ENCODE results near the gene AUTS2. TPM values are rescaled to one million over a fixed set of nuclear protein-coding genes. Genes with fewer than 3 reads are reported as not detected.
A peak's percentile ranks its signal among the peaks of the same experiment; 100 is the strongest.

Gene AUTS2
- total RNA-seq, 1 experiment from 2014 or later: 50.0 TPM

DNA sequence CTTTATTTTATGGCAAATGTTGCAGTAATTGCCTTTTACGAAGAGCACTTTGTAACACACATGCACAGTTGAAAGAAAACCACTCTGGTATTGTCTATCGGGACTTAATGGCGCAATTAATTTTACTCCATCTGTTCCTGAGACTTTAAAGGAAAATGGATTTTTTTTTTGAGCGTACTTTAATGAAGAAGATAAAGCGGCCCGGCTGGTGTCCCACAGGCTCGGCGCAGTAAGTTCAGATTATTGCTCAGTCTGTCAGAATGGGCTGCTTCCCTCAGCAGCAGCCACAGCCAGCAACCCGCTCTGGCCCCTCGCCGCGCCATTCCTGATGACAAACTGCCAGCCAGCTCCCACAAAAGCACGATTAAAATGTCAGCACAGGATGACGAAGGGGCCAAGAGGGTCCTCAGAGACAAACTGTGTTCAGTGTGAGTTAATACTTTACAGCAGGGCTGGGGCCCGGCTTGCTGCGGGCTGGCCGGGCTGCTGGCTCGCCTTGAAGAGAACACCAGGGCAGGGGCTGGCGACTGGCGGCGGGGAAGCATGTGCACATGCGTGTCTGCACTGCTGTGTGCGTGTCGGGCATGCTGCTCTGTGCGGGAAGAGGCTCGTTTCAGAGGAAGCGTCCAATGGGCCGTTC, 1032.7 kb downstream of the AUTS2 start (continued):
- TF ChIP-seq, protein P1, sequence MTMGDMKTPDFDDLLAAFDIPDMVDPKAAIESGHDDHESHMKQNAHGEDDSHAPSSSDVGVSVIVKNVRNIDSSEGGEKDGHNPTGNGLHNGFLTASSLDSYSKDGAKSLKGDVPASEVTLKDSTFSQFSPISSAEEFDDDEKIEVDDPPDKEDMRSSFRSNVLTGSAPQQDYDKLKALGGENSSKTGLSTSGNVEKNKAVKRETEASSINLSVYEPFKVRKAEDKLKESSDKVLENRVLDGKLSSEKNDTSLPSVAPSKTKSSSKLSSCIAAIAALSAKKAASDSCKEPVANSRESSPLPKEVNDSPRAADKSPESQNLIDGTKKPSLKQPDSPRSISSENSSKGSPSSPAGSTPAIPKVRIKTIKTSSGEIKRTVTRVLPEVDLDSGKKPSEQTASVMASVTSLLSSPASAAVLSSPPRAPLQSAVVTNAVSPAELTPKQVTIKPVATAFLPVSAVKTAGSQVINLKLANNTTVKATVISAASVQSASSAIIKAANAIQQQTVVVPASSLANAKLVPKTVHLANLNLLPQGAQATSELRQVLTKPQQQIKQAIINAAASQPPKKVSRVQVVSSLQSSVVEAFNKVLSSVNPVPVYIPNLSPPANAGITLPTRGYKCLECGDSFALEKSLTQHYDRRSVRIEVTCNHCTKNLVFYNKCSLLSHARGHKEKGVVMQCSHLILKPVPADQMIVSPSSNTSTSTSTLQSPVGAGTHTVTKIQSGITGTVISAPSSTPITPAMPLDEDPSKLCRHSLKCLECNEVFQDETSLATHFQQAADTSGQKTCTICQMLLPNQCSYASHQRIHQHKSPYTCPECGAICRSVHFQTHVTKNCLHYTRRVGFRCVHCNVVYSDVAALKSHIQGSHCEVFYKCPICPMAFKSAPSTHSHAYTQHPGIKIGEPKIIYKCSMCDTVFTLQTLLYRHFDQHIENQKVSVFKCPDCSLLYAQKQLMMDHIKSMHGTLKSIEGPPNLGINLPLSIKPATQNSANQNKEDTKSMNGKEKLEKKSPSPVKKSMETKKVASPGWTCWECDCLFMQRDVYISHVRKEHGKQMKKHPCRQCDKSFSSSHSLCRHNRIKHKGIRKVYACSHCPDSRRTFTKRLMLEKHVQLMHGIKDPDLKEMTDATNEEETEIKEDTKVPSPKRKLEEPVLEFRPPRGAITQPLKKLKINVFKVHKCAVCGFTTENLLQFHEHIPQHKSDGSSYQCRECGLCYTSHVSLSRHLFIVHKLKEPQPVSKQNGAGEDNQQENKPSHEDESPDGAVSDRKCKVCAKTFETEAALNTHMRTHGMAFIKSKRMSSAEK (CRISPR knock-in tag; IDR thresholded peaks at IDR 0.05; ENCODE audit: borderline replicate concordance): no peak
- TF ChIP-seq, protein P2, sequence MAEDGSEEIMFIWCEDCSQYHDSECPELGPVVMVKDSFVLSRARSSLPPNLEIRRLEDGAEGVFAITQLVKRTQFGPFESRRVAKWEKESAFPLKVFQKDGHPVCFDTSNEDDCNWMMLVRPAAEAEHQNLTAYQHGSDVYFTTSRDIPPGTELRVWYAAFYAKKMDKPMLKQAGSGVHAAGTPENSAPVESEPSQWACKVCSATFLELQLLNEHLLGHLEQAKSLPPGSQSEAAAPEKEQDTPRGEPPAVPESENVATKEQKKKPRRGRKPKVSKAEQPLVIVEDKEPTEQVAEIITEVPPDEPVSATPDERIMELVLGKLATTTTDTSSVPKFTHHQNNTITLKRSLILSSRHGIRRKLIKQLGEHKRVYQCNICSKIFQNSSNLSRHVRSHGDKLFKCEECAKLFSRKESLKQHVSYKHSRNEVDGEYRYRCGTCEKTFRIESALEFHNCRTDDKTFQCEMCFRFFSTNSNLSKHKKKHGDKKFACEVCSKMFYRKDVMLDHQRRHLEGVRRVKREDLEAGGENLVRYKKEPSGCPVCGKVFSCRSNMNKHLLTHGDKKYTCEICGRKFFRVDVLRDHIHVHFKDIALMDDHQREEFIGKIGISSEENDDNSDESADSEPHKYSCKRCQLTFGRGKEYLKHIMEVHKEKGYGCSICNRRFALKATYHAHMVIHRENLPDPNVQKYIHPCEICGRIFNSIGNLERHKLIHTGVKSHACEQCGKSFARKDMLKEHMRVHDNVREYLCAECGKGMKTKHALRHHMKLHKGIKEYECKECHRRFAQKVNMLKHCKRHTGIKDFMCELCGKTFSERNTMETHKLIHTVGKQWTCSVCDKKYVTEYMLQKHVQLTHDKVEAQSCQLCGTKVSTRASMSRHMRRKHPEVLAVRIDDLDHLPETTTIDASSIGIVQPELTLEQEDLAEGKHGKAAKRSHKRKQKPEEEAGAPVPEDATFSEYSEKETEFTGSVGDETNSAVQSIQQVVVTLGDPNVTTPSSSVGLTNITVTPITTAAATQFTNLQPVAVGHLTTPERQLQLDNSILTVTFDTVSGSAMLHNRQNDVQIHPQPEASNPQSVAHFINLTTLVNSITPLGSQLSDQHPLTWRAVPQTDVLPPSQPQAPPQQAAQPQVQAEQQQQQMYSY (CRISPR knock-in tag; IDR thresholded peaks at IDR 0.05): no peak
- no peak for TF ChIP-seq ZNF263 (CRISPR knock-in tag; IDR thresholded peaks at IDR 0.05; ENCODE audit: low read depth)
- TF ChIP-seq, protein P3, sequence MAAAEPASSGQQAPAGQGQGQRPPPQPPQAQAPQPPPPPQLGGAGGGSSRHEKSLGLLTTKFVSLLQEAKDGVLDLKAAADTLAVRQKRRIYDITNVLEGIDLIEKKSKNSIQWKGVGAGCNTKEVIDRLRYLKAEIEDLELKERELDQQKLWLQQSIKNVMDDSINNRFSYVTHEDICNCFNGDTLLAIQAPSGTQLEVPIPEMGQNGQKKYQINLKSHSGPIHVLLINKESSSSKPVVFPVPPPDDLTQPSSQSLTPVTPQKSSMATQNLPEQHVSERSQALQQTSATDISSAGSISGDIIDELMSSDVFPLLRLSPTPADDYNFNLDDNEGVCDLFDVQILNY (CRISPR knock-in tag; IDR thresholded peaks at IDR 0.05): no peak
- TF ChIP-seq, protein P4, sequence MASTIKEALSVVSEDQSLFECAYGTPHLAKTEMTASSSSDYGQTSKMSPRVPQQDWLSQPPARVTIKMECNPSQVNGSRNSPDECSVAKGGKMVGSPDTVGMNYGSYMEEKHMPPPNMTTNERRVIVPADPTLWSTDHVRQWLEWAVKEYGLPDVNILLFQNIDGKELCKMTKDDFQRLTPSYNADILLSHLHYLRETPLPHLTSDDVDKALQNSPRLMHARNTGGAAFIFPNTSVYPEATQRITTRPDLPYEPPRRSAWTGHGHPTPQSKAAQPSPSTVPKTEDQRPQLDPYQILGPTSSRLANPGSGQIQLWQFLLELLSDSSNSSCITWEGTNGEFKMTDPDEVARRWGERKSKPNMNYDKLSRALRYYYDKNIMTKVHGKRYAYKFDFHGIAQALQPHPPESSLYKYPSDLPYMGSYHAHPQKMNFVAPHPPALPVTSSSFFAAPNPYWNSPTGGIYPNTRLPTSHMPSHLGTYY (CRISPR knock-in tag; IDR thresholded peaks at IDR 0.05): no peak
- TF ChIP-seq, protein P5, sequence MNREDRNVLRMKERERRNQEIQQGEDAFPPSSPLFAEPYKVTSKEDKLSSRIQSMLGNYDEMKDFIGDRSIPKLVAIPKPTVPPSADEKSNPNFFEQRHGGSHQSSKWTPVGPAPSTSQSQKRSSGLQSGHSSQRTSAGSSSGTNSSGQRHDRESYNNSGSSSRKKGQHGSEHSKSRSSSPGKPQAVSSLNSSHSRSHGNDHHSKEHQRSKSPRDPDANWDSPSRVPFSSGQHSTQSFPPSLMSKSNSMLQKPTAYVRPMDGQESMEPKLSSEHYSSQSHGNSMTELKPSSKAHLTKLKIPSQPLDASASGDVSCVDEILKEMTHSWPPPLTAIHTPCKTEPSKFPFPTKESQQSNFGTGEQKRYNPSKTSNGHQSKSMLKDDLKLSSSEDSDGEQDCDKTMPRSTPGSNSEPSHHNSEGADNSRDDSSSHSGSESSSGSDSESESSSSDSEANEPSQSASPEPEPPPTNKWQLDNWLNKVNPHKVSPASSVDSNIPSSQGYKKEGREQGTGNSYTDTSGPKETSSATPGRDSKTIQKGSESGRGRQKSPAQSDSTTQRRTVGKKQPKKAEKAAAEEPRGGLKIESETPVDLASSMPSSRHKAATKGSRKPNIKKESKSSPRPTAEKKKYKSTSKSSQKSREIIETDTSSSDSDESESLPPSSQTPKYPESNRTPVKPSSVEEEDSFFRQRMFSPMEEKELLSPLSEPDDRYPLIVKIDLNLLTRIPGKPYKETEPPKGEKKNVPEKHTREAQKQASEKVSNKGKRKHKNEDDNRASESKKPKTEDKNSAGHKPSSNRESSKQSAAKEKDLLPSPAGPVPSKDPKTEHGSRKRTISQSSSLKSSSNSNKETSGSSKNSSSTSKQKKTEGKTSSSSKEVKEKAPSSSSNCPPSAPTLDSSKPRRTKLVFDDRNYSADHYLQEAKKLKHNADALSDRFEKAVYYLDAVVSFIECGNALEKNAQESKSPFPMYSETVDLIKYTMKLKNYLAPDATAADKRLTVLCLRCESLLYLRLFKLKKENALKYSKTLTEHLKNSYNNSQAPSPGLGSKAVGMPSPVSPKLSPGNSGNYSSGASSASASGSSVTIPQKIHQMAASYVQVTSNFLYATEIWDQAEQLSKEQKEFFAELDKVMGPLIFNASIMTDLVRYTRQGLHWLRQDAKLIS (CRISPR knock-in tag; IDR thresholded peaks at IDR 0.05; ENCODE audit: borderline replicate concordance): no peak

DNA sequence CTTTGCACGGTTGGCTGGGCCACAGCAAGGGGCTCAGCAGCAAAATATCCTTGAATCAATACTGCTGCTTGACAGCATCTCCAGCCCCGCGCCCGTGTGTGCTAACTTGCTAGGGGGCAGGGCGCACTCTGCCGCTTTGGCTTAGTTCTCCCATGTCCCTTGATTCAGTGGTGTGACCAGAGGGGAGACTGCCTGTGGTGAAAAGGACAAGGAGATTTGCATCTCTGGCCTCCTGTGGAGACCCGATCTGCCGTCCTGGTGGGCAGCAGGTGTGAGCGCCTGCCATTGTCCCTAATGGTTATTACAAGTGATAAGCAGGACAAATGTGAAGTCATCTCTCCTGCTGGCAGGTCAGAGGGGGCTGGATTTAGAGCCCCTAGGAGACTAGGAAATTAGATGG, 1033.4 kb downstream of the AUTS2 start:
- peaks cover 12% of the 10 kb centered on the region for H3K27me3 Mint-ChIP-seq (ENCODE audit: low read depth)
- CTCF ChIA-PET: no interaction called here
- peak; percentile 58; the same call in 1 of the 2 replicates for TF ChIP-seq ZNF423 (CRISPR knock-in tag; IDR thresholded peaks at IDR 0.05)
- TF ChIP-seq, protein P6, sequence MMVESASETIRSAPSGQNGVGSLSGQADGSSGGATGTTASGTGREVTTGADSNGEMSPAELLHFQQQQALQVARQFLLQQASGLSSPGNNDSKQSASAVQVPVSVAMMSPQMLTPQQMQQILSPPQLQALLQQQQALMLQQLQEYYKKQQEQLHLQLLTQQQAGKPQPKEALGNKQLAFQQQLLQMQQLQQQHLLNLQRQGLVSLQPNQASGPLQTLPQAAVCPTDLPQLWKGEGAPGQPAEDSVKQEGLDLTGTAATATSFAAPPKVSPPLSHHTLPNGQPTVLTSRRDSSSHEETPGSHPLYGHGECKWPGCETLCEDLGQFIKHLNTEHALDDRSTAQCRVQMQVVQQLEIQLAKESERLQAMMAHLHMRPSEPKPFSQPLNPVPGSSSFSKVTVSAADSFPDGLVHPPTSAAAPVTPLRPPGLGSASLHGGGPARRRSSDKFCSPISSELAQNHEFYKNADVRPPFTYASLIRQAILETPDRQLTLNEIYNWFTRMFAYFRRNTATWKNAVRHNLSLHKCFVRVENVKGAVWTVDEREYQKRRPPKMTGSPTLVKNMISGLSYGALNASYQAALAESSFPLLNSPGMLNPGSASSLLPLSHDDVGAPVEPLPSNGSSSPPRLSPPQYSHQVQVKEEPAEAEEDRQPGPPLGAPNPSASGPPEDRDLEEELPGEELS (CRISPR knock-in tag; IDR thresholded peaks at IDR 0.05): no peak

More for the DNA sequence above, 1033.4 kb downstream of the AUTS2 start:
- Mint-ChIP-seq H3K4me3 (no peak overlapping the region), H3K36me3 (no peaks in the 10 kb centered on the region), H3K4me1 (peaks cover 18% of the 10 kb centered on the region), H3K9me3 (no peaks in the 10 kb centered on the region), H3K27ac (no peak overlapping the region)
- DNase-seq (ENCODE audit: low spot score) (no peak), ATAC-seq (no peak)
- POLR2A ChIA-PET: no interaction called here
